ENCODE results near the gene ADGRG1. TPM values are rescaled to one million over a fixed set of nuclear protein-coding genes. Genes with fewer than 3 reads are reported as not detected.
A peak's percentile ranks its signal among the peaks of the same experiment; 100 is the strongest.

The ADGRG1 gene
- total and polyA plus RNA-seq, 2 experiments from 2014 or later: 0.21 TPM; not detected in 1

- Histone ChIP-seq H3K4me1 (ENCODE audit: low read depth) (peaks cover 16% of the 10 kb centered on the region), H3K27me3 (no peaks in the 10 kb centered on the region), H3K4me3 (no peak overlapping the region), H3K9me3 (ENCODE audit: low read depth) (no peaks in the 10 kb centered on the region), H3K36me3 (no peaks in the 10 kb centered on the region), H3K27ac (peak overlapping the region; percentile 81)
- no peak for TF ChIP-seq CTCF (IDR thresholded peaks at IDR 0.05; ENCODE audit: low read depth, low read length)
- peak in 1 of 2 donors; percentile 6 for DNase-seq (ENCODE audit: low read depth in 1 of 2, low spot score in 1 of 2)
Measured at GRCh38 chr16:57700781-57701551, 72.5 kb downstream of the ADGRG1 start.

- peak overlapping the region; percentile 81 for H3K27ac ChIP-seq
- H3K9me3 ChIP-seq (ENCODE audit: low read depth): no peaks in the 10 kb centered on the region
- no peak for DNase-seq (ENCODE audit: low read depth in 1 of 2, low spot score in 1 of 2)
- no peaks in the 10 kb centered on the region for H3K36me3 ChIP-seq
- no peak overlapping the region for H3K4me3 ChIP-seq
- H3K27me3 ChIP-seq: no peaks in the 10 kb centered on the region
- TF ChIP-seq CTCF (IDR thresholded peaks at IDR 0.05; ENCODE audit: low read depth, low read length): no peak
- H3K4me1 ChIP-seq (ENCODE audit: low read depth): peaks cover 16% of the 10 kb centered on the region
Measured at GRCh38 chr16:57701759-57702371, 73.4 kb downstream of the ADGRG1 start.

GRCh38 chr16:57703416-57704010, 75.1 kb downstream of the ADGRG1 start:
- H3K9me3 ChIP-seq (ENCODE audit: low read depth): no peaks in the 10 kb centered on the region
- TF ChIP-seq CTCF (IDR thresholded peaks at IDR 0.05; ENCODE audit: low read depth, low read length): no peak
- no peaks in the 10 kb centered on the region for H3K27me3 ChIP-seq
- no peak overlapping the region for H3K4me3 ChIP-seq
- H3K27ac ChIP-seq: no peak overlapping the region
- H3K4me1 ChIP-seq (ENCODE audit: low read depth): peaks cover 16% of the 10 kb centered on the region
- no peaks in the 10 kb centered on the region for H3K36me3 ChIP-seq
- no peak for DNase-seq (ENCODE audit: low read depth in 1 of 2, low spot score in 1 of 2)

- no peak overlapping the region for H3K27ac ChIP-seq
- H3K4me3 ChIP-seq: no peak overlapping the region
- no peaks in the 10 kb centered on the region for H3K36me3 ChIP-seq
- DNase-seq (ENCODE audit: low read depth in 1 of 2, low spot score in 1 of 2): no peak
- no peaks in the 10 kb centered on the region for H3K9me3 ChIP-seq (ENCODE audit: low read depth)
- no peak for TF ChIP-seq CTCF (IDR thresholded peaks at IDR 0.05; ENCODE audit: low read depth, low read length)
- H3K27me3 ChIP-seq: no peaks in the 10 kb centered on the region
- H3K4me1 ChIP-seq (ENCODE audit: low read depth): peaks cover 16% of the 10 kb centered on the region
Measured at GRCh38 chr16:57704011-57704904, 75.8 kb downstream of the ADGRG1 start.
